Choroid plexus epithelial cell (primary cell): ENCODE data around the gene EVL.

ENCODE experiments used
- DNase-seq: peaks from one replicate; pipeline ENCODE4 v3.0.0-alpha.2; 2010; ENCODE audit warnings: low read depth
- H3K4me3 ChIP-seq: 2 replicates; pipeline ENCODE4 v1.5.1; 2011; ENCODE audit warnings: low read depth, mild to moderate bottlenecking, control low read depth, low read length, moderate library complexity
- TF ChIP-seq, protein P1 (sequence below): conservative IDR thresholded peaks from 2 replicates; pipeline ENCODE4 v1.5.1; 2011; ENCODE audit warnings: low read depth, mild to moderate bottlenecking, control low read depth, inconsistent platforms, low read length, moderate library complexity

The EVL gene, protein sequence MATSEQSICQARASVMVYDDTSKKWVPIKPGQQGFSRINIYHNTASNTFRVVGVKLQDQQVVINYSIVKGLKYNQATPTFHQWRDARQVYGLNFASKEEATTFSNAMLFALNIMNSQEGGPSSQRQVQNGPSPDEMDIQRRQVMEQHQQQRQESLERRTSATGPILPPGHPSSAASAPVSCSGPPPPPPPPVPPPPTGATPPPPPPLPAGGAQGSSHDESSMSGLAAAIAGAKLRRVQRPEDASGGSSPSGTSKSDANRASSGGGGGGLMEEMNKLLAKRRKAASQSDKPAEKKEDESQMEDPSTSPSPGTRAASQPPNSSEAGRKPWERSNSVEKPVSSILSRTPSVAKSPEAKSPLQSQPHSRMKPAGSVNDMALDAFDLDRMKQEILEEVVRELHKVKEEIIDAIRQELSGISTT

DNA sequence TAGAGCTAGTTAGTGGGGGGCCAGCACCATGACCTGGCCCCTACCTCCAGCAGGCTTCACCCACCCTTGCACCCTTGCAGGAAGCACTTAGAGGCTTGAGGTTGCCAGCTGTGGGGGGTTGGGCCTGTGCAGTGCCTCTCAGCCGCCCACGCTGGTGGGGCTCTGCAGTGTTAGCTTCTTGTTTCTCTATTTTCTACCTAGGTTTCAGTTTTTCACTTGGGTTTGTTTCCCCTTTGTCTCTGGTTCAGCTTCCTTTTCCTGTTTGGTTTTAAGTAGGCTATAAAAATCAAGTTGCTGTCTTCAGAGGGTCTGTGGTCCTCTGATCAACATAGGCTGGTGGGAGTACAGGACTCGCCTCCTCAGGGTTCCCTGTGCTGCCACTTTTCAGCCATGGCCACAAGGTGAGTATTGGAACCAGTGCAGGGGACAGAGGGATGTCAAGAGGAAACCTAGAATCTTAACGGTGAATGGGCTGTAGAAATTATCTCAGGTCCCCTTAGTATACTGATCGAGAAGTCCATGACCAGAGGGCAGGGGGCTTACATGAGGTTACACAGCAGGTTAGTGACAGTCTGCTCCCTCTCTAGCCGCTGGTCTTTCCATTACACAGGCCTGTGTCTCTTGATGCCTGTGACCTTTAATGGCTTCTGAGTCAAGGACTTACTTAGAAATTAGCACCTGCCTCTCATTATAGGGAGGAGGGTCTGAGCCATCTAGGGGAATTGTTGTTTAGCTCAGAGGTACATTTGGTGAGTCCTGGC lies at the start of gene EVL:
TSS of gene EVL (plus strand) at position 312 of the 761 bp plus-strand sequence. CDS start at position 391, 79 bp downstream.
- H3K4me3 ChIP-seq, result no peak within 1 kb of the TSS
- no peak for DNase-seq
- TF ChIP-seq, protein P1, sequence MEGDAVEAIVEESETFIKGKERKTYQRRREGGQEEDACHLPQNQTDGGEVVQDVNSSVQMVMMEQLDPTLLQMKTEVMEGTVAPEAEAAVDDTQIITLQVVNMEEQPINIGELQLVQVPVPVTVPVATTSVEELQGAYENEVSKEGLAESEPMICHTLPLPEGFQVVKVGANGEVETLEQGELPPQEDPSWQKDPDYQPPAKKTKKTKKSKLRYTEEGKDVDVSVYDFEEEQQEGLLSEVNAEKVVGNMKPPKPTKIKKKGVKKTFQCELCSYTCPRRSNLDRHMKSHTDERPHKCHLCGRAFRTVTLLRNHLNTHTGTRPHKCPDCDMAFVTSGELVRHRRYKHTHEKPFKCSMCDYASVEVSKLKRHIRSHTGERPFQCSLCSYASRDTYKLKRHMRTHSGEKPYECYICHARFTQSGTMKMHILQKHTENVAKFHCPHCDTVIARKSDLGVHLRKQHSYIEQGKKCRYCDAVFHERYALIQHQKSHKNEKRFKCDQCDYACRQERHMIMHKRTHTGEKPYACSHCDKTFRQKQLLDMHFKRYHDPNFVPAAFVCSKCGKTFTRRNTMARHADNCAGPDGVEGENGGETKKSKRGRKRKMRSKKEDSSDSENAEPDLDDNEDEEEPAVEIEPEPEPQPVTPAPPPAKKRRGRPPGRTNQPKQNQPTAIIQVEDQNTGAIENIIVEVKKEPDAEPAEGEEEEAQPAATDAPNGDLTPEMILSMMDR, result no peak

DNA sequence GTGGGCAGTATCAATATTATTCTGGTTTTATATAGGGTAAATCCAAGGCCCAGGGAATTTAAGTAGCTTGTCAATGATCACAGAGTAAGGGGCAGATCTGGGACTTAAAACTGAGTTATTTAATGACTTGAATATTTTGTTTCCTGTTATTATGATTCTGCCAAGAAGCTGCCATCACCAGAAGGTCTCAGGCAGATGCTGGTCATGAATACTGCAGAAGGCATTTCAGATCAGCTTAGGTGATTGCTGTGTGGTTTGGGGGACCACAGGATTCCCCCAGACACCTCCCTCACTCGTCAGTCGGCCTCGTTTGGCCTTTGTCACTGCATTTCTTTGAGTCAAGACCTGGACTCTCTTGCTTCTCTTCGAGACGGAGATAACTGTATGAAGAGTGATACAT lies 47.7 kb upstream of the EVL start:
- H3K4me3 ChIP-seq, result no peak overlapping the region
- TF ChIP-seq, protein P1, result no peak
- peak; percentile 39 for DNase-seq

DNA sequence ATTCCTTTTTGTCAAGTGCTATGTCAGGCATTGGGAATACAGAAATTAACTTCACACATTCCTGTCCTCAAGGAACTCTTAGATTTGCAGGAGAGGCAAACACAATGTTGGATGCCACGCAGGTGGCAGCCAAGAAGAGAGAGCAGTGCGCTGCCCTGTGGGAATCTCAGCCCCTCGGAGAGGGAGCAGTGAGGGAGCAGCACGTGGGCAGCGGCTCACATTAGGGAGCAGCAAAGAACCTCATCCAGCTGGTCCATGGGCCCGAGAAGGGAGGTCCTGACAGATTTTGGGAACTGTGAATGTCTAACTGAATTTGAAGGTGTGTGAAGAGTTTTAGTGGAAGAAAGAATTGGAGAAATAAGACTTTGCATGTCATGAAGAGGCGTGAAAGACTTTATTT lies 47.2 kb upstream of the EVL start:
- DNase-seq, result no peak
- TF ChIP-seq, protein P1, result no peak
- no peak overlapping the region for H3K4me3 ChIP-seq

DNA sequence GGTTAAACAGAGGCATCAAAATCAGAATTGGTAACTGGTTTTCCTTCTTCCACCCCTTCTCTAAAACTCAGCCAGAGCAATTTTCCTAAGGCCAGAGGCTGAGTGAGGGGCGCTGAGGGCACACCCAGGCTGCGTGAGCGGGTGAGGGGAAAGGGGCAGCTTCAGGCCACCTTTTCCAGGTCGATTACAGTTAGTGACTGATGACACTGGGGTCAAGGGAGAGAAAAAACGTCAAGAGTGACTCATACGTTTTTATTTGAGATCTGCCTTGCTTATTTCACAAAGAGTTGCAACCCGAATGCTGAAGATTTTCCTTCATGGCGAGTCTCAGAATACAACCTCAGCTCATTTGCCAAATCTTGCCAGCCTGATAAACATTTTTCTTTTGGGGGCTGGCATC lies 46.7 kb upstream of the EVL start:
- peak; percentile 34 for DNase-seq
- H3K4me3 ChIP-seq, result no peak overlapping the region
- TF ChIP-seq, protein P1, result no peak

DNA sequence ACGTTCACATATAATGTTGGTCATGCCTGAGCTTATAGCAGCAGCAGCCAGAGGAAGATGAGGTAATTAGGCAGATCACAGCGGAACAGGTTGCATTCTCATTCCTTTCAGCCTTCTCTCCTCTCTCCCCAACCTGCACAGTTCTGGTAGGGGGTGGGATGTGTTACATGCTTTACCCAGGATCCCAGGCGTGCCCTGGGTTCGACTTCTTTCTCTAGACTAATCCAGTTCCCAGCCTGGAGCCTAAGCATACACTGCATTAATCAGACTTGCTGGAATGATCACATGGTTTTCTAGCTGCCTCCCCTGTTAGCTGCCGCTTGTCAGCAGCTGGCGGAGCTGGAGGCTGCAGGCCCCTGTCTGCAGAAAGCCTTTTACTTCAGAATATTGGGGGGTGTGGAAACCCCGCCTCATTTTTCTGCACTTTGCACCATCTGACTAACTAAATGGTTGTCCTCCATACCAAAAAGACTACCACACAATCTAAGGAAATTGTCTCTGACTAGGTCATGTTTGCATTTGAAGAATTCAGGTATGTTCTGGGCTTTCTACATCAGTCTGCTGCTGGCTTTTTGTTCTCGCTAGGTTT lies 46.0 kb upstream of the EVL start:
- TF ChIP-seq, protein P1, result no peak
- peak; percentile 72 for DNase-seq
- no peak overlapping the region for H3K4me3 ChIP-seq

DNA sequence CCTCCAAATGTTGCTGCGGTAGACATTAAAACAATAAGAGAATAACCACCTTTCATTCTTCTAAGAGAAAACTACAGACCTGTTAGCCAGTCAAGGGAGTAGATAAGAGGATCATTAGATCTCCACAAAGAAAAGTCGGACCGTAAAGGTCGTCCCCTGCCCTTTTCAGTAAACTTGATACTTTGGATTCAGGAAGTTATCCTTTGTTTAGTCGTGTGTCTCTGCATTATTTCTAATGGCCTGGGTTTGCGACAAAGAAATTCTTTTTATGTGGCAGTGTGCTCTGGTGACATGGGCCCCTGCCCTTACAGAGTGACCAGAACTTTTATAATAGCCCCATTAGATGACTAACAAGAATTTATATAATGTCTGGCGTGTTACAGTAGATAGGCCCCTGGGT lies 44.6 kb upstream of the EVL start:
- TF ChIP-seq, protein P1, result no peak
- H3K4me3 ChIP-seq, result no peak overlapping the region
- no peak for DNase-seq
